Mammary epithelial cell (primary cell): Measurements from ENCODE around the gene PTPRM.

Experiments used
- CTCF ChIP-seq, 2 donors: IDR thresholded peaks in 1 of 2; conservative IDR thresholded peaks in 1 of 2; 2 replicates each; pipeline ENCODE4 v1.5.1; 2011 to 2012; ENCODE audit warnings: inconsistent platforms in 2 of 2, low read length in 2 of 2, mild to moderate bottlenecking in 2 of 2, control low read depth in 1 of 2, low read depth in 1 of 2; ENCODE audit not compliant: insufficient read depth in 1 of 2; ENCODE audit errors: extremely low read depth in 1 of 2
- EZH2 ChIP-seq: IDR thresholded peaks from 2 replicates; pipeline ENCODE4 v1.6.1; 2012; ENCODE audit warnings: low read length, inconsistent platforms, borderline replicate concordance

GRCh38 chr18:7939521-7939920 is 372.4 kb downstream of the PTPRM start:
- TF ChIP-seq CTCF (conservative IDR thresholded peaks at IDR 0.05 in 1 of 2, IDR thresholded peaks at IDR 0.05 in 1 of 2; ENCODE audit: extremely low read depth in 1 of 2, insufficient read depth in 1 of 2, low read depth in 1 of 2, low read length in 2 of 2) (no peak), EZH2 (no peak)
